ENCODE results near the gene SOX18. TPM values are rescaled to one million over a fixed set of nuclear protein-coding genes. Genes with fewer than 3 reads are reported as not detected.

SOX18 gene
- total and polyA plus RNA-seq, 2 of the 13 experiments (the other 11 are each of a cell fraction or from before 2014, with no cell fraction given) = 1.6 to 1.9 TPM

- TF ChIP-seq HMGXB3 (CRISPR knock-in tag; IDR thresholded peaks at IDR 0.05; ENCODE audit: borderline replicate concordance) (no peak), ZXDC (CRISPR knock-in tag; IDR thresholded peaks at IDR 0.05) (no peak; the same call in 1 of the 2 replicates), ZNF713 (CRISPR knock-in tag; IDR thresholded peaks at IDR 0.05) (peak; percentile 69; the same call in 1 of the 2 replicates), DRAP1 (CRISPR knock-in tag; IDR thresholded peaks at IDR 0.05) (no peak), ZNF598 (CRISPR knock-in tag; IDR thresholded peaks at IDR 0.05; ENCODE audit: borderline replicate concordance) (peak; percentile 95; the same call in 1 of the 2 replicates), EED (CRISPR knock-in tag; IDR thresholded peaks at IDR 0.05) (0 out of 2 replicates have a peak, but pooled peaks have one; percentile 71), ZNF761 (CRISPR knock-in tag; conservative IDR thresholded peaks at IDR 0.05) (peak; percentile 50; the same call in 1 of the 2 replicates), ZEB1 (IDR thresholded peaks at IDR 0.05; ENCODE audit: insufficient replicate concordance, low read depth) (peak; percentile 20), ZNF143 (CRISPR knock-in tag; IDR thresholded peaks at IDR 0.05) (no peak), RFXANK (CRISPR knock-in tag; IDR thresholded peaks at IDR 0.05) (no peak), ATAD3A (CRISPR knock-in tag; IDR thresholded peaks at IDR 0.05) (no peak)
Observed at GRCh38 chr20:64080013-64080812, 30.8 kb upstream of the SOX18 start, which contains the start of gene OPRL1 (continued).

All from HepG2 (cell line).